OCI-LY3 (cell line): ENCODE results near the gene RIN3.

ENCODE experiments used
- EZH2phosphoT487 ChIP-seq: fragments of 200-600 bp; shearing (Covaris generic); IDR thresholded peaks from 2 replicates; pipeline ENCODE4 v1.6.1; 2018; ENCODE audit warnings: antibody characterized with exemption, mixed run types, low read depth
- TF ChIP-seq, protein P1 (sequence below): fragments of 200-600, 300-600 bp; sonication (generic); IDR thresholded peaks from 2 replicates; pipeline ENCODE4 v1.5.1; 2014; ENCODE audit warnings: antibody characterized with exemption, low read length, low read depth

DNA sequence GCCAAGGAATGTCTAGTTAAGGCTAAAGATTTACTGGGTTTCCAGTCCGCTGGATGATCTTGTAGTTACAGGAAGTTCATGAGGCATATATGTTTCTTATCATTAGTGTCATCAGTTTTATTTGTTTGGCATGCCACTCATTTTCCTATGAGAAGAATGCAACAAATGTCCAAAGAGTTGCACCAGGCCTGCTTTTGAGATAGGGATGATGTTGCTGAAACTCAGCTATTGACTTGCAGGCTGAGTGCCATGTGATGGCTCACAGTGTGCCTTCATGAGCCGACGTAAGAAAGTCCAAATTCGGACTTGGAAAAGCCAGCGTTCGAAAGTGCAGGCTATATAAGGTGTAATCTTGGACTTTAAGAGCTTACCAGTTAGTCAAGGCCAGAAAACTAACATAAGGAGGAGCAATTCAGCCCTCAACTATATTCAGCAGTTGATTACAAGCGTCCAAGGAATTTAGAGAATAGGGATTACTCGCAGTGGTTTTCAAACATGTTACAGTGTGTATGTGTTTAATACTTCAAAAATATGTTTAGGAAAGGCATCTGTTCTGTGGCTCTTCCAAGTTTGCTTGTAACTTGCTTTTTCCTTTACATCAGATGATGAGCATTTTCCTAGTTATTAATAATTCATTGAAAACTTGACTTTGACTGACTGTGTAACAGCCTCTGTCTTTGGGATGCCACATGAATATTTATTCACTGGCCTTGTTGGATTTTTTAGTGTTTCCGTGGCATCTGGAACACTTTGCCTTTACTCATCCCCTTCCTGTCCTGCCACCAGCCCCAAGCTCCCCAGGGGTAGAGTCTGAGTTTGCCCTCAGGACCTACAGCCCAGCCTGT, 133.6 kb downstream of the RIN3 start:
- TF ChIP-seq, protein P1, sequence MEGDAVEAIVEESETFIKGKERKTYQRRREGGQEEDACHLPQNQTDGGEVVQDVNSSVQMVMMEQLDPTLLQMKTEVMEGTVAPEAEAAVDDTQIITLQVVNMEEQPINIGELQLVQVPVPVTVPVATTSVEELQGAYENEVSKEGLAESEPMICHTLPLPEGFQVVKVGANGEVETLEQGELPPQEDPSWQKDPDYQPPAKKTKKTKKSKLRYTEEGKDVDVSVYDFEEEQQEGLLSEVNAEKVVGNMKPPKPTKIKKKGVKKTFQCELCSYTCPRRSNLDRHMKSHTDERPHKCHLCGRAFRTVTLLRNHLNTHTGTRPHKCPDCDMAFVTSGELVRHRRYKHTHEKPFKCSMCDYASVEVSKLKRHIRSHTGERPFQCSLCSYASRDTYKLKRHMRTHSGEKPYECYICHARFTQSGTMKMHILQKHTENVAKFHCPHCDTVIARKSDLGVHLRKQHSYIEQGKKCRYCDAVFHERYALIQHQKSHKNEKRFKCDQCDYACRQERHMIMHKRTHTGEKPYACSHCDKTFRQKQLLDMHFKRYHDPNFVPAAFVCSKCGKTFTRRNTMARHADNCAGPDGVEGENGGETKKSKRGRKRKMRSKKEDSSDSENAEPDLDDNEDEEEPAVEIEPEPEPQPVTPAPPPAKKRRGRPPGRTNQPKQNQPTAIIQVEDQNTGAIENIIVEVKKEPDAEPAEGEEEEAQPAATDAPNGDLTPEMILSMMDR = no peak
- no peak for TF ChIP-seq EZH2phosphoT487
